ENCODE measurements around the gene MAP3K14.

DNA sequence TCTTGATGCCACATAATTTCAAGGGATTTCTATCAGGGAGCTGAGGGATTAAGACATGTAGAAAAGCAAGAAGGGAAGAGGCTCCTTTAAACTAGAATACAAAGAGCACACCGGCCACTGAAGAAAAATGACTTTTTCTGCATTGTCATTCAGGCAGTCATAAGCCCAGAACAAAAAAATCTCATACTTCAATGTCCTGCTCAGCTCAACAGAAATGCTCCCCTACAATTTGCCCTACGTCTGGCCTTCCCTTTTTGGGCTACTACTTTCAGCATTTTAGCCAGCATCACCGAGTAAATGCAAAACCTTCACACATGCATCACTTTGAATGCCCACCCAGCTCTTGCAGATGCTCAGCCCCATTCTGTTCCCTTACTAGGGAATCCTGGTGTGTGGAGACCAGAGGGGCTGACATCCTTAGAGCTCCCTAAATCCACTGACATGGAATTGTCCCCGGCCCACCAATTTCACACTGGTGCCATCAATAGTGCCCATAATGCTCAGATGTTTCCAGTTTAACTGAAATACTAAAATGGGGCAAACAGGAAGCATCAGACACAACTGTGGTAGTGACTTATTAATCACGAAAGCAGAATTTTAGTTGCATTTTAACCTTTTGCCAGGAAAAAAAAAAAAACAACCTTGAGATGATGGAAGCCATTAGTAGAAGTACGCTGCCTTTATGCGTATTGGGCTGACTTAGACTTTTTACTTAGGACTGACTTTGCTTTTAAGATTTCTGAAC lies 2.7 kb downstream of the MAP3K14 start:
- TF ChIP-seq EP300 (IDR thresholded peaks at IDR 0.05) (no peak), POLR2A (IDR thresholded peaks at IDR 0.05) (no peak)
- TF ChIP-seq, protein P1, sequence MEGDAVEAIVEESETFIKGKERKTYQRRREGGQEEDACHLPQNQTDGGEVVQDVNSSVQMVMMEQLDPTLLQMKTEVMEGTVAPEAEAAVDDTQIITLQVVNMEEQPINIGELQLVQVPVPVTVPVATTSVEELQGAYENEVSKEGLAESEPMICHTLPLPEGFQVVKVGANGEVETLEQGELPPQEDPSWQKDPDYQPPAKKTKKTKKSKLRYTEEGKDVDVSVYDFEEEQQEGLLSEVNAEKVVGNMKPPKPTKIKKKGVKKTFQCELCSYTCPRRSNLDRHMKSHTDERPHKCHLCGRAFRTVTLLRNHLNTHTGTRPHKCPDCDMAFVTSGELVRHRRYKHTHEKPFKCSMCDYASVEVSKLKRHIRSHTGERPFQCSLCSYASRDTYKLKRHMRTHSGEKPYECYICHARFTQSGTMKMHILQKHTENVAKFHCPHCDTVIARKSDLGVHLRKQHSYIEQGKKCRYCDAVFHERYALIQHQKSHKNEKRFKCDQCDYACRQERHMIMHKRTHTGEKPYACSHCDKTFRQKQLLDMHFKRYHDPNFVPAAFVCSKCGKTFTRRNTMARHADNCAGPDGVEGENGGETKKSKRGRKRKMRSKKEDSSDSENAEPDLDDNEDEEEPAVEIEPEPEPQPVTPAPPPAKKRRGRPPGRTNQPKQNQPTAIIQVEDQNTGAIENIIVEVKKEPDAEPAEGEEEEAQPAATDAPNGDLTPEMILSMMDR (IDR thresholded peaks at IDR 0.05): no peak

Measured in suprapubic skin (tissue), 3 donors.